GM21723 (cell line): Measurements from ENCODE around the gene SCAMP3.
"Not testable (repeated sequence)": the region's sequence is repeated elsewhere in the genome, so short reads cannot be mapped to it uniquely, and the experiment has no call there.

Experiments used
- ATAC-seq: cut with Tn5 transposase; IDR thresholded peaks from one replicate; pipeline ENCODE4 v1.9.1; 2021; ENCODE audit warnings: mild to moderate bottlenecking, moderate library complexity; ENCODE audit not compliant: unreplicated experiment

Gene SCAMP3

DNA sequence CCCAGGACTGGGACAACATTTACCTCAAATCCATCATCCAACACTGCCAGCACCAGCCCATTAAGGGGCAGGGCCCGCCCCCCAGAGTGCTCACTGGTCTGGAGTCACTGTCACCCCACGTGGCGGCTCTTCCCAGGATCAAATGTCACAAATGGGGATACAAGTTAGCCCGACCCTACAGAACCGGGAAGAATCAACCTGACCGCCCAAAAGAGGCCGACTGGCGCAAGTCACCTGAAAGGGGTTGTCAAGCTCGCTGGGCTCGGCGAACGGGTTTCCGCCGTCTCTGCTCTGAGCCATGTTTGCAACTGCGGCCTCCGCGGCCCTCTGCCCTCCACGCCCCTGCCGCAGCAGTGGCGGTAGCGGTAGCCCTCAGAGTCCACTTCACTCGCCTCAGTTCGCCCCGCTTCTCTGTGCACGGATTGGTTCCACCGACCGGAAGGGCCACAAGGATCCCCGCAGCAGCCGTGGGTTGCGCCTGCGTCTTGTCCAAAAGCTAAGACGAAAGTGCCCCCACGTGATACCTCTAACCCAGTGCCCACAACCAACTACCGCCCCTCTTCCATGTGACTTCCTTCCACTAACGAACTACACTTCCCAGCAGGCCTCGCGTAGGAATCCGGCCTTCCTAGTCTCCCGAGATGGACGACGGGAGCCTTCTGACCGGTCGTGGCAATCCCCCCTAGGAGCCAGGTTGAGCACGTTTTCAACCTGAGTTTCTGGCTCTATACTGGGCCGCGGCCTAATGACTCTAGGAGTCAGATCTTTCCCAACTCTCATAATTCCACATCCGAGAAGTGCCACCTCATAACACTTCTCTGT is at the start of gene SCAMP3:
Gene SCAMP3, minus strand, starts transcription at position 509 of the 822 bp plus-strand sequence. Its CDS starts 209 bp downstream, at position 300.
- ATAC-seq, result peak; percentile 85

DNA sequence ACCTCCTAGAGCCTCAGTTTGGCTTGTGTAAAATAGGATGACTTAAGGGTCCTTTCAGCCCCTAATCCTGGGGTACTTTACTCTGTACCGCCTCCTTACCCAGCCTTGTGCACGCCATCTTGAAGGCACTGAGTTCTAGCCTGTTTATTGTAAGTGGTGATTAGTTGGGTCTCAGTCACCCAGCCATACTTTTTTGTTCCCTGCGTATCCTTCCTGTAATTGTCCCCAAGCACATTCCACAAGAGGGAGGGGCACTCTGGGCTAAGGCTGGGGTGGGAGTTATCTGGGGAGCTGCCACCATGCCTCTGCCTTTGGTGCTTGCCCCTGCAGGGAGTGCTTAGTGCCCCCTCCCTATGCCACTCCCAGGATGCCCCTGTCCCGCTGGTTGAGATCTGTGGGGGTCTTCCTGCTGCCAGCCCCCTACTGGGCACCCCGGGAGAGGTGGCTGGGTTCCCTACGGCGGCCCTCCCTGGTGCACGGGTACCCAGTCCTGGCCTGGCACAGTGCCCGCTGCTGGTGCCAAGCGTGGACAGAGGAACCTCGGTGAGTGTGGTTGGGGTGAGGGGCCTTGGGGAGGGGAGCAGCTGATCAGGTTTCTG is 47.4 kb upstream of the SCAMP3 start:
- ATAC-seq, result no peak

GRCh38 chr1:155308493-155309422 is 46.6 kb upstream of the SCAMP3 start, which contains the start of gene FDPS:
TSS of gene FDPS (plus strand) at chr1:155308866. CDS start at chr1:155309790, 924 bp downstream.
- ATAC-seq, result peak; percentile 96

GRCh38 chr1:155307247-155307740 is 45.1 kb upstream of the SCAMP3 start:
- no peak for ATAC-seq

DNA sequence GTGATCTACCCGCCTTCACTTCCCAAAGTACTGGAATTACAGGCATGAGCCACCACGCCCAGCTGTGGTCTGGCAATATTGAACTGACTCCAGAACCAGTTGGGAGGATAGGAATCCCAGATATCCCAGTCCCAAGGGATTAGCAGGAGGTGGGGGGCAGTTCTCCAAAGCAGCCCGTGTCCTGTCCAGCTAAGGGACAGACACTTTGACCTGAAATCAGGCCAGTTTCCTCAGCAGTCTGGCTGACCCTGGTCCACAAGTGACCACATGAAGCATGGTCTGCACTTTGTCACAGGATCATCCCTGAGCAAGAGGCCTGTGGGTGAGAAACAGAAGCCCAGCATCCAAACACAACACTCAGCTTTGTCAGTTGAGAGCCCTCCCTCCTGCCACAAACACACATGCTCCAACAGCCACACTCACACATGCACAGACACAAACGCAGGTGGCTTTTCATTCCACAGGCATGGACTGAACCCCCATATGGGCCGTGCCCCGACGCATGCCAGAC is 43.8 kb upstream of the SCAMP3 start:
- no peak for ATAC-seq

GRCh38 chr1:155304558-155305063 is 42.5 kb upstream of the SCAMP3 start:
- ATAC-seq, result no peak

DNA sequence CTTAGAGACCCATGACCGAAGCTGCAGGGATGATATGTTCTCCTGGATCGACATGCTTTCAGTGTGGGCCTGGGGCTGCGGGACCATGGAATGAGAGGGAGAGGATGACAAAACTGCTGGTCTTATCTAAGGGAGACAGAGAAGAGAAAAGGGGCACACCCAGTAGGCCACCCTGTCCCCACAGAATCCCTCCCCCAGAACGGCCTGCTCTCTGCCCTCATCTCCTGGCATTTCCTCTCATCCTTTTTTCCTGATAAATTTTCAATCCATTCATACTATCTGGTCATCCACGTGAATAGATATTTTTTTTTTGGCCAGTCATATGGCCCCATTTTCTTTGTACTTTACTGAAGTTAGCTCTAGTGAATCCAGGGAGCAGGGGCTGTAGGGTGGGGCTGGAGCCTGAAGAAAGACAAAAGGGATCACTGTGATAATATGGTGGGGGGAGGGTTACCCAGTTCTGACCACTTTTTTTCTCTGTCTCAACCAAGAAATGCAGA is 39.2 kb upstream of the SCAMP3 start, which contains the start of gene PKLR:
Gene PKLR, minus strand, starts transcription at position 97 of the 500 bp plus-strand sequence. Its CDS starts 43 bp downstream, at position 54.
- no peak for ATAC-seq

GRCh38 chr1:155300553-155301329 is 38.6 kb upstream of the SCAMP3 start:
- no peak for ATAC-seq

GRCh38 chr1:155300024-155300423 is 37.9 kb upstream of the SCAMP3 start:
- ATAC-seq, result no peak

GRCh38 chr1:155297384-155297783 is 35.2 kb upstream of the SCAMP3 start:
- ATAC-seq, result no peak

- no peak for ATAC-seq
Observed at GRCh38 chr1:155296661-155297060, 34.5 kb upstream of the SCAMP3 start.

- no peak for ATAC-seq
Observed at GRCh38 chr1:155295942-155296267, 33.7 kb upstream of the SCAMP3 start.

- ATAC-seq, result no peak
Observed at GRCh38 chr1:155295183-155295941, 33.2 kb upstream of the SCAMP3 start.

DNA sequence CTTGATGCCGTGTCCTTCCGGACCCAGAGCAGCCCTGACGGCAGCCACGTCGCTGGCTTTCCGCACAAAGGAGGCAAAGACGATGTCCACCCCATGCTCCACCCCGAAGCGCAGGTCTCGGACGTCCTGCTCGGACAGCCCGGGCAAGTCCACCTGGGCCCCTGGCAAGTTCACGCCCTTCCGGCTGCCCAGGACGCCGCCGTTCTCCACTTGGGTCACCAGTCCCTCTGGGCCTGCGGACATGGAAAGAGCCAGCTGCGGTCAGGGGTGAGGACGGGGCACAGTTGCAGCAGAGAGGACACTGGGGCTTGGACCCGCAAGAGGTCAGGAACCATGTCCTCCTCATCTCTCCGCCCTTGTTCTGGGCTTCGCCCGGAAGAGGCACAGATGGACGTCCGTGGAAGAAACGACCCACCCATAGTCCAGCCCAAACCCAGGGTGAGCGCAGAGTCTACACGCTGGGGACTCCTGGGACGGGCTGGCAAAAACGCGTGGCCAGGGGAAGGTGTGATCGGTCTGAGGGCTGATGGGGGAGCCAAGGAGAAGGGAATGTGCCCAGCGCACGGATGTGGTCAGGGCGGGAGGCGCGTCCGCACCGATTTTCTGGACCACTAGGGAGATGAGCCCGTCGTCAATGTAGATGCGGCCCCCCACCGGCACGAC is 32.5 kb upstream of the SCAMP3 start:
- no peak for ATAC-seq

- no peak for ATAC-seq
Observed at GRCh38 chr1:155293086-155293749, 31.1 kb upstream of the SCAMP3 start.

GRCh38 chr1:155291006-155291405 is 28.8 kb upstream of the SCAMP3 start:
- not testable (repeated sequence) for ATAC-seq

DNA sequence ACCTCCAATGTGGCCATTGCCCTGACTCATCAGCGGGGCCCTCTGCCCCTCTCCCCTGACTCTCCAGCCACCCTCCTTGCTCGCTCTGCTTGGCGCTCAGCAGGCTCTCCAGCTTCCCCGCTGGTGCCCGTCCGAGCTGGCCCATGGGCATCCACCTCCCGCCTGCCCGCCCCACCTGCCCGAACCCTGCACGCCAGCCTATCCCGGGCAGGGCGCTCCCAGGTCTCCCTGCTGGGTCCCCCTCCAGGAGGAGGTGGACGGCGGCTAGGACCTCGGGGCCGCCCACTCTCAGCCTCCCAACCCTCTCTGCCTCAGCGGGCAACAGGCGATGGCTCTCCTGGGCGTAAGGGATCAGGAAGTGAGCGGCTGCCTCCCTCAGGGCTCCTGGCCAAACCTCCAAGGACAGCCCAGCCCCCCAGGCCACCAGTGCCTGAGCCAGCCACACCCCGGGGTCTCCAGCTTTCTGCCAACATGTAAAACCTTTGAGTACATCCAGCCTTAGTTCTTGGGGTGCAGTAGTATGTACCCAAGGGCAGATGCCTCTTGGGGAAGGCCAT is 25.9 kb upstream of the SCAMP3 start:
- ATAC-seq, result no peak
